Endothelial cell of umbilical vein (primary cell): ENCODE results near the gene EFCC1. TPM values are rescaled to one million over a fixed set of nuclear protein-coding genes. Genes with fewer than 3 reads are reported as not detected.

ENCODE experiments used
- BruUV-seq: library from RNA; stranded (reverse); fragments of 400-500 nt; replicated peaks from 2 replicates; lab custom pipeline; 2021; lab: Mats Ljungman, UMichigan
- CTCF ChIA-PET: fragments of 300-600, 350-600 bp; sonication (Branson Sonifier 250); formaldehyde crosslinking; loops from one replicate; lab custom pipeline; 2021; ENCODE audit warnings: antibody characterized with exemption, inconsistent platforms; lab: Charles Lee
- POLR2A ChIA-PET: fragments of 300-600, 350-600 bp; sonication (Branson Sonifier 250); formaldehyde crosslinking; loops from one replicate; lab custom pipeline; 2021; ENCODE audit warnings: antibody characterized with exemption, inconsistent platforms; lab: Charles Lee
- DNase-seq: peaks from one replicate; pipeline ENCODE4 v3.0.0-alpha.2; 2011; ENCODE audit warnings: low read depth, low spot score
- FAIRE-seq: peaks from 2 replicates; lab custom pipeline; 2011; peaks lifted over from hg19 to GRCh38; lab: Jason Lieb, UNC
- H2AFZ ChIP-seq: 2 replicates; pipeline ENCODE4 v1.6.0; 2012; ENCODE audit warnings: low read depth, low read length, control low read depth, inconsistent platforms
- H3K27ac ChIP-seq: 2 replicates; pipeline ENCODE4 v1.5.1; 2011; ENCODE audit warnings: low read depth, mild to moderate bottlenecking, control low read depth, low read length, moderate library complexity; ENCODE audit not compliant: insufficient read depth
- H3K27me3 ChIP-seq, 2 experiments: 2 replicates each; pipeline versions ENCODE4 v1.6.0 to v1.6.1; 2011; ENCODE audit warnings: low read length in 2 of 2, mixed read lengths in 1 of 2; ENCODE audit not compliant: control insufficient read depth in 2 of 2, insufficient read depth in 2 of 2
- H3K36me3 ChIP-seq, 2 experiments: 2 replicates in 1 of 2; 3 replicates in 1 of 2; pipeline ENCODE4 v1.5.1; 2011; ENCODE audit warnings: low read length in 2 of 2, mild to moderate bottlenecking in 1 of 2, moderate library complexity in 1 of 2; ENCODE audit not compliant: control insufficient read depth in 2 of 2, insufficient read depth in 2 of 2; ENCODE audit errors: extremely low read depth in 1 of 2
- H3K4me1 ChIP-seq: 3 replicates; pipeline ENCODE4 v1.5.1; 2011; ENCODE audit warnings: mild to moderate bottlenecking, low read length; ENCODE audit not compliant: control insufficient read depth, insufficient read depth; ENCODE audit errors: extremely low read depth
- H3K4me2 ChIP-seq: 2 replicates; pipeline ENCODE4 v1.6.1; 2011; ENCODE audit warnings: low read length, control low read depth, mixed read lengths; ENCODE audit not compliant: insufficient read depth
- H3K4me3 ChIP-seq, 3 experiments: fragments of 200-600 bp in 1 of 3; sonication (generic), shearing (Covaris generic) in 1 of 3; replicated peaks in 1 of 3; 2 replicates each; pipeline ENCODE4 v1.5.1; 2011 to 2016; ENCODE audit warnings: control low read depth in 3 of 3, low read length in 3 of 3, mild to moderate bottlenecking in 2 of 3, inconsistent platforms in 1 of 3, low read depth in 1 of 3, moderate library complexity in 1 of 3; ENCODE audit not compliant: insufficient read depth in 1 of 3
- H3K79me2 ChIP-seq: 2 replicates; pipeline ENCODE4 v1.6.0; 2012; ENCODE audit warnings: low read length, inconsistent platforms; ENCODE audit not compliant: control insufficient read depth, insufficient read depth
- H3K9ac ChIP-seq: replicated peaks from 2 replicates; pipeline ENCODE3; 2011; ENCODE audit warnings: low read length, control low read depth; ENCODE audit not compliant: insufficient read depth; ENCODE audit errors: extremely low read depth
- H3K9me1 ChIP-seq: replicated peaks from 3 replicates; pipeline ENCODE4 v1.6.0; 2011; ENCODE audit warnings: mild to moderate bottlenecking, low read length; ENCODE audit not compliant: control insufficient read depth, insufficient read depth; ENCODE audit errors: extremely low read depth
- H3K9me3 ChIP-seq: replicated peaks from 2 replicates; pipeline ENCODE4 v1.5.1; 2012; ENCODE audit warnings: low read length, inconsistent platforms; ENCODE audit not compliant: control insufficient read depth, insufficient read depth
- H4K20me1 ChIP-seq: replicated peaks from 2 replicates; pipeline ENCODE3; 2011; ENCODE audit warnings: mild to moderate bottlenecking, low read length; ENCODE audit not compliant: control insufficient read depth, insufficient read depth; ENCODE audit errors: extremely low read depth
- CTCF ChIP-seq, 2 donors: IDR thresholded peaks; 1 replicate in 1 of 2; 2 replicates in 1 of 2; pipeline ENCODE4 v1.5.1; 2011; ENCODE audit warnings: low read length in 2 of 2, mild to moderate bottlenecking in 2 of 2, moderate library complexity in 2 of 2, control low read depth in 1 of 2, inconsistent platforms in 1 of 2, low read depth in 1 of 2; ENCODE audit not compliant: insufficient read depth in 1 of 2; ENCODE audit errors: extremely low read depth in 1 of 2
- EZH2 ChIP-seq: IDR thresholded peaks from 2 replicates; pipeline ENCODE4 v1.6.1; 2012; ENCODE audit warnings: borderline replicate concordance, low read depth, mild to moderate bottlenecking, moderate library complexity, low read length, inconsistent platforms; ENCODE audit not compliant: severe bottlenecking
- FOS ChIP-seq: IDR thresholded peaks from 2 replicates; pipeline ENCODE4 v1.6.1; 2011; ENCODE audit warnings: mild to moderate bottlenecking, low read length, moderate library complexity, borderline replicate concordance; ENCODE audit not compliant: insufficient read depth
- GATA2 ChIP-seq: IDR thresholded peaks from 2 replicates; pipeline ENCODE4 v1.7.0; 2011; ENCODE audit warnings: low read depth, mild to moderate bottlenecking, moderate library complexity, mixed read lengths, low read length; ENCODE audit not compliant: insufficient read length, insufficient read depth
- JUN ChIP-seq: IDR thresholded peaks from 2 replicates; pipeline ENCODE4 v1.6.1; 2011; ENCODE audit warnings: borderline replicate concordance, low read depth; ENCODE audit not compliant: insufficient read length, insufficient read depth
- MYC ChIP-seq: IDR thresholded peaks from one replicate; pipeline ENCODE4 v1.6.1; 2011; ENCODE audit warnings: mild to moderate bottlenecking, low read depth, low read length
- POLR2A ChIP-seq: IDR thresholded peaks from 2 replicates; pipeline ENCODE4 v1.6.1; 2012; ENCODE audit warnings: low read depth, mild to moderate bottlenecking, control low read depth, low read length
- POLR2AphosphoS5 ChIP-seq: IDR thresholded peaks from 2 replicates; pipeline ENCODE4 v1.6.1; 2012; ENCODE audit warnings: low read depth, mild to moderate bottlenecking, control low read depth, low read length, moderate library complexity; ENCODE audit not compliant: insufficient read depth
- dilution Hi-C: fragments of 300-500 bp; cut with MboI; formaldehyde crosslinking; loops from one replicate; pipeline ENCODE4 v1.15.0; 2019; ENCODE audit warnings: low sequenced_read_pairs; ENCODE audit not compliant: extremely low pct_ligation_motif_present
- intact Hi-C: fragments of 100-400 bp; cut with micrococcal nuclease; formaldehyde crosslinking; loops from one replicate; pipeline ENCODE4 v1.10.0; 2022
- polyA plus RNA-seq, 4 experiments: library from polyadenylated mRNA; depleted of rRNA in 3 of 4; stranded (reverse) in 3 of 4; unstranded in 1 of 4; fragments of >200 nt; gene quantifications; 2 replicates each; pipeline versions ENCODE4 v1.2.1 to v1.2.3, GENCODE V29; 2011 to 2012; ENCODE audit warnings: missing spikeins in 1 of 4
- total RNA-seq: library from RNA; stranded (reverse); gene quantifications from 2 replicates; pipeline ENCODE4 v1.2.3, GENCODE V29; 2021
- TF ChIP-seq, protein P1 (sequence below): IDR thresholded peaks from 2 replicates; pipeline ENCODE4 v1.6.1; 2011; ENCODE audit not compliant: insufficient read depth, insufficient read length

EFCC1 gene
- total and polyA plus RNA-seq, 2 donors (not counting 3 experiments of a cell fraction or from before 2014, with no cell fraction given) = 0.73 to 1.3 TPM

- H3K4me2 ChIP-seq = peak overlapping the region; percentile 56
- no peak for TF ChIP-seq POLR2AphosphoS5
- DNase-seq (peak; percentile 45), FAIRE-seq (no peak)
- peak overlapping the region; percentile 86 for H3K27ac ChIP-seq
- peaks cover 33% of the 10 kb centered on the region for H3K4me1 ChIP-seq
- no peaks in the 10 kb centered on the region for H3K9me3 ChIP-seq
- H3K9me1 ChIP-seq = no peaks in the 10 kb centered on the region
- dilution Hi-C loops = no loop called here
- BruUV-seq = no TSS peak
- ChIA-PET POLR2A (interaction anchor here (1.0 to 1.4 kb wide), 2 partner anchors 11 to 22 kb away, joined by 5 to 9 read pairs; partner anchors contain the start of gene CFAP92), CTCF (interaction anchor here (1.0 to 4.7 kb wide), 15 partner anchors 9 to 230 kb away, joined by 3 to 54 read pairs (median 9); partner anchors contain the start of genes CFAP92 and RAB43)
- no peak overlapping the region for H2AFZ ChIP-seq
- no peaks in the 10 kb centered on the region for H3K36me3 ChIP-seq
- H3K9ac ChIP-seq = peak overlapping the region; percentile 44
- H4K20me1 ChIP-seq = no peaks in the 10 kb centered on the region
- no peaks in the 10 kb centered on the region for H3K79me2 ChIP-seq
- H3K4me3 ChIP-seq = peak overlapping the region in 1 of 3 experiments; percentile 2
- intact Hi-C loops = no loop called here
- no peaks in the 10 kb centered on the region for H3K27me3 ChIP-seq
These were observed 15.2 kb downstream of the EFCC1 start for GRCh38 chr3:129016356-129016719.

GRCh38 chr3:129016720-129017483 lies 15.8 kb downstream of the EFCC1 start:
- no peak for FAIRE-seq
- TF ChIP-seq, protein P1, sequence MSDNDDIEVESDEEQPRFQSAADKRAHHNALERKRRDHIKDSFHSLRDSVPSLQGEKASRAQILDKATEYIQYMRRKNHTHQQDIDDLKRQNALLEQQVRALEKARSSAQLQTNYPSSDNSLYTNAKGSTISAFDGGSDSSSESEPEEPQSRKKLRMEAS = no peak
- no peak for TF ChIP-seq EZH2
- no peak for TF ChIP-seq FOS
- TF ChIP-seq POLR2AphosphoS5 = no peak
- TF ChIP-seq JUN = no peak
- TF ChIP-seq GATA2 = no peak
- TF ChIP-seq CTCF (IDR thresholded peaks at IDR 0.05; ENCODE audit: extremely low read depth in 1 of 2, insufficient read depth in 1 of 2, low read depth in 1 of 2, low read length in 2 of 2) = no peak
- no peak for TF ChIP-seq MYC
- TF ChIP-seq POLR2A = no peak
- Histone ChIP-seq H3K79me2 (no peaks in the 10 kb centered on the region), H3K36me3 (no peaks in the 10 kb centered on the region), H3K4me1 (peaks cover 33% of the 10 kb centered on the region), H3K27ac (peak overlapping the region; percentile 86), H3K9ac (peak overlapping the region; percentile 44), H2AFZ (no peak overlapping the region), H3K4me2 (peak overlapping the region; percentile 18), H3K27me3 (no peaks in the 10 kb centered on the region), H3K9me3 (no peaks in the 10 kb centered on the region), H4K20me1 (no peaks in the 10 kb centered on the region), H3K4me3 (no peak overlapping the region), H3K9me1 (no peaks in the 10 kb centered on the region)
- dilution Hi-C loops (no loop called here), intact Hi-C loops (no loop called here)
- CTCF ChIA-PET = interaction anchor here (1.0 to 4.7 kb wide), 14 partner anchors 9 to 229 kb away, joined by 3 to 54 read pairs (median 9); partner anchors contain the start of genes CFAP92 and RAB43
- no TSS peak for BruUV-seq
- POLR2A ChIA-PET = interaction anchor here (0.6 to 1.4 kb wide), 3 partner anchors 23 to 138 kb away, joined by 3 to 6 read pairs (median 5); partner anchors contain the start of gene CFAP92
- no peak for DNase-seq
